ENCODE results near the gene YEATS4.

Gene YEATS4

GRCh38 chr12:69350002-69350626, 9.4 kb upstream of the YEATS4 start:
- no peak for DNase-seq (ENCODE audit: low read depth)
- no peak overlapping the region for H3K4me3 ChIP-seq (ENCODE audit: low read depth, low read length)
- TF ChIP-seq CTCF (IDR thresholded peaks at IDR 0.05; ENCODE audit: low read depth, low read length, missing control alignments) = no peak
- in situ Hi-C loops (cut with HindIII; ENCODE audit: low sequenced_read_pairs) = no loop called here

- no peak overlapping the region for H3K4me3 ChIP-seq (ENCODE audit: low read depth, low read length)
- in situ Hi-C loops (cut with HindIII; ENCODE audit: low sequenced_read_pairs) = no loop called here
- DNase-seq (ENCODE audit: low read depth) = no peak
- TF ChIP-seq CTCF (IDR thresholded peaks at IDR 0.05; ENCODE audit: low read depth, low read length, missing control alignments) = no peak
Observed at GRCh38 chr12:69350777-69351176, 8.8 kb upstream of the YEATS4 start.

- no peak for TF ChIP-seq CTCF (IDR thresholded peaks at IDR 0.05; ENCODE audit: low read depth, low read length, missing control alignments)
- H3K4me3 ChIP-seq (ENCODE audit: low read depth, low read length) = no peak overlapping the region
- in situ Hi-C loops (cut with HindIII; ENCODE audit: low sequenced_read_pairs) = no loop called here
- no peak for DNase-seq (ENCODE audit: low read depth)
Observed at GRCh38 chr12:69351462-69352236, 7.9 kb upstream of the YEATS4 start.

- no peak overlapping the region for H3K4me3 ChIP-seq (ENCODE audit: low read depth, low read length)
- TF ChIP-seq CTCF (IDR thresholded peaks at IDR 0.05; ENCODE audit: low read depth, low read length, missing control alignments) = no peak
- in situ Hi-C loops (cut with HindIII; ENCODE audit: low sequenced_read_pairs) = no loop called here
- DNase-seq (ENCODE audit: low read depth) = no peak
Observed at GRCh38 chr12:69352904-69353303, 6.6 kb upstream of the YEATS4 start.

- no peak overlapping the region for H3K4me3 ChIP-seq (ENCODE audit: low read depth, low read length)
- DNase-seq (ENCODE audit: low read depth) = no peak
- in situ Hi-C loops (cut with HindIII; ENCODE audit: low sequenced_read_pairs) = no loop called here
- TF ChIP-seq CTCF (IDR thresholded peaks at IDR 0.05; ENCODE audit: low read depth, low read length, missing control alignments) = no peak
Observed at GRCh38 chr12:69354172-69354555, 5.4 kb upstream of the YEATS4 start.

- no peak overlapping the region for H3K4me3 ChIP-seq (ENCODE audit: low read depth, low read length)
- no peak for TF ChIP-seq CTCF (IDR thresholded peaks at IDR 0.05; ENCODE audit: low read depth, low read length, missing control alignments)
- no peak for DNase-seq (ENCODE audit: low read depth)
- in situ Hi-C loops (cut with HindIII; ENCODE audit: low sequenced_read_pairs) = no loop called here
Observed at GRCh38 chr12:69354556-69355187, 4.9 kb upstream of the YEATS4 start.
